ENCODE measurements around the gene TRIM10.

Gene TRIM10

GRCh38 chr6:30154709-30155519 lies 6.1 kb downstream of the TRIM10 start:
- Histone ChIP-seq H3K27me3 (ENCODE audit: control insufficient read depth, insufficient read depth, low read length) (no peaks in the 10 kb centered on the region), H3K27ac (no peak overlapping the region), H3K79me2 (no peaks in the 10 kb centered on the region), H3K9me3 (ENCODE audit: control insufficient read depth, low read length) (no peaks in the 10 kb centered on the region), H3K4me1 (no peaks in the 10 kb centered on the region), H3K36me3 (ENCODE audit: control insufficient read depth, insufficient read depth, low read length) (no peaks in the 10 kb centered on the region), H3K9ac (no peak overlapping the region), H3K4me2 (ENCODE audit: low read length) (no peak overlapping the region), H3K4me3 (ENCODE audit: low read depth, low read length) (no peak overlapping the region), H2AFZ (no peak overlapping the region)
- no peak for TF ChIP-seq CTCF (IDR thresholded peaks at IDR 0.05)

- H3K9me3 ChIP-seq (ENCODE audit: control insufficient read depth, low read length), result no peaks in the 10 kb centered on the region
- no peak overlapping the region for H3K4me2 ChIP-seq (ENCODE audit: low read length)
- H3K27me3 ChIP-seq (ENCODE audit: control insufficient read depth, insufficient read depth, low read length), result no peaks in the 10 kb centered on the region
- H3K4me1 ChIP-seq, result no peaks in the 10 kb centered on the region
- H3K79me2 ChIP-seq, result no peaks in the 10 kb centered on the region
- TF ChIP-seq CTCF (IDR thresholded peaks at IDR 0.05), result no peak
- H3K27ac ChIP-seq, result no peak overlapping the region
- no peak overlapping the region for H3K9ac ChIP-seq
- no peak overlapping the region for H2AFZ ChIP-seq
- H3K4me3 ChIP-seq (ENCODE audit: low read depth, low read length), result no peak overlapping the region
- no peaks in the 10 kb centered on the region for H3K36me3 ChIP-seq (ENCODE audit: control insufficient read depth, insufficient read depth, low read length)
These were observed 7.0 kb downstream of the TRIM10 start for GRCh38 chr6:30154061-30154460.

GRCh38 chr6:30152910-30153610 lies 8.0 kb downstream of the TRIM10 start:
- TF ChIP-seq CTCF (IDR thresholded peaks at IDR 0.05), result no peak
- H3K4me1 ChIP-seq, result no peaks in the 10 kb centered on the region
- H3K36me3 ChIP-seq (ENCODE audit: control insufficient read depth, insufficient read depth, low read length), result no peaks in the 10 kb centered on the region
- H3K27ac ChIP-seq, result no peak overlapping the region
- H2AFZ ChIP-seq, result no peak overlapping the region
- H3K79me2 ChIP-seq, result no peaks in the 10 kb centered on the region
- no peaks in the 10 kb centered on the region for H3K27me3 ChIP-seq (ENCODE audit: control insufficient read depth, insufficient read depth, low read length)
- no peak overlapping the region for H3K9ac ChIP-seq
- no peak overlapping the region for H3K4me3 ChIP-seq (ENCODE audit: low read depth, low read length)
- H3K9me3 ChIP-seq (ENCODE audit: control insufficient read depth, low read length), result no peaks in the 10 kb centered on the region
- no peak overlapping the region for H3K4me2 ChIP-seq (ENCODE audit: low read length)

- Histone ChIP-seq H3K79me2 (no peaks in the 10 kb centered on the region), H3K4me3 (ENCODE audit: low read depth, low read length) (no peak overlapping the region), H2AFZ (no peak overlapping the region), H3K4me1 (no peaks in the 10 kb centered on the region), H3K27me3 (ENCODE audit: control insufficient read depth, insufficient read depth, low read length) (no peaks in the 10 kb centered on the region), H3K27ac (no peak overlapping the region), H3K36me3 (ENCODE audit: control insufficient read depth, insufficient read depth, low read length) (no peaks in the 10 kb centered on the region), H3K9me3 (ENCODE audit: control insufficient read depth, low read length) (no peaks in the 10 kb centered on the region), H3K9ac (no peak overlapping the region), H3K4me2 (ENCODE audit: low read length) (no peak overlapping the region)
- TF ChIP-seq CTCF (IDR thresholded peaks at IDR 0.05), result no peak
These were observed 8.9 kb downstream of the TRIM10 start for GRCh38 chr6:30152016-30152673.

Measured in parathyroid adenoma (tissue), 2 donors.